GM23338 (cell line): ENCODE measurements around the gene CYP4F22. TPM values are rescaled to one million over a fixed set of nuclear protein-coding genes. Genes with fewer than 3 reads are reported as not detected.
"Not testable (repeated sequence)": the region's sequence is repeated elsewhere in the genome, so short reads cannot be mapped to it uniquely, and the experiment has no call there.

ENCODE experiments used
- ATAC-seq: fragments of 200-7000 bp; cut with Tn5 transposase; 3 replicates; pipeline ENCODE4 v1.9.1; 2020
- DNase-seq: peaks from one replicate; pipeline ENCODE4 v3.0.0-alpha.2; 2015; ENCODE audit warnings: low spot score
- H2AFZ ChIP-seq: fragments of 200-600 bp; sonication (generic); 2 replicates; pipeline ENCODE4 v1.8.0; 2016; ENCODE audit warnings: antibody characterized with exemption, mild to moderate bottlenecking, moderate library complexity
- H3F3A ChIP-seq: fragments of 200-600 bp; sonication (generic); replicated peaks from 2 replicates; pipeline ENCODE4 v1.8.0; 2017; ENCODE audit warnings: antibody characterized with exemption, mixed run types, low read depth
- H3K27ac ChIP-seq: fragments of 200-600 bp; sonication (generic); 2 replicates; pipeline ENCODE4 v1.6.1; 2016; ENCODE audit warnings: low read depth
- H3K27me3 ChIP-seq: fragments of 200-600 bp; sonication (generic); 2 replicates; pipeline ENCODE4 v1.8.0; 2016; ENCODE audit warnings: mild to moderate bottlenecking, mixed run types, moderate library complexity; ENCODE audit not compliant: insufficient read depth
- H3K36me3 ChIP-seq: fragments of 200-600 bp; sonication (generic); 2 replicates; pipeline ENCODE4 v1.8.0; 2016; ENCODE audit warnings: mild to moderate bottlenecking; ENCODE audit not compliant: insufficient read depth
- H3K4me1 ChIP-seq: fragments of 200-600 bp; sonication (generic); 2 replicates; pipeline ENCODE4 v1.8.0; 2016; ENCODE audit warnings: mild to moderate bottlenecking, moderate library complexity; ENCODE audit not compliant: insufficient read depth
- H3K4me2 ChIP-seq: fragments of 200-600 bp; sonication (generic); 2 replicates; pipeline ENCODE4 v1.7.1; 2017; ENCODE audit warnings: mixed run types
- H3K4me3 ChIP-seq: fragments of 200-600 bp; sonication (generic); 2 replicates; pipeline ENCODE4 v1.6.1; 2016; ENCODE audit warnings: mixed run types
- H3K79me2 ChIP-seq: fragments of 200-600 bp; sonication (generic); replicated peaks from 2 replicates; pipeline ENCODE4 v1.8.0; 2017; ENCODE audit warnings: mild to moderate bottlenecking; ENCODE audit not compliant: insufficient read depth
- H3K9me2 ChIP-seq: fragments of 200-600 bp; sonication (generic); 2 replicates; pipeline ENCODE4 v1.8.0; 2017; ENCODE audit not compliant: insufficient read depth
- H4K20me1 ChIP-seq: fragments of 200-600 bp; sonication (generic); replicated peaks from 2 replicates; pipeline ENCODE4 v1.8.0; 2017; ENCODE audit warnings: mild to moderate bottlenecking; ENCODE audit not compliant: insufficient read depth
- H3K27ac Mint-ChIP-seq: 2 replicates; pipeline ENCODE4 v1.8.0; 2020; ENCODE audit warnings: inconsistent platforms, mild to moderate bottlenecking, moderate library complexity, mixed read lengths
- H3K27me3 Mint-ChIP-seq: 3 replicates; pipeline ENCODE4 v1.8.0; 2022; ENCODE audit warnings: low read depth, mild to moderate bottlenecking, moderate library complexity, mixed read lengths, inconsistent platforms; ENCODE audit not compliant: insufficient read depth, poor library complexity
- H3K36me3 Mint-ChIP-seq: 3 replicates; pipeline ENCODE4 v1.8.0; 2021; ENCODE audit warnings: low read depth, mild to moderate bottlenecking, inconsistent platforms, moderate library complexity, mixed read lengths
- H3K4me1 Mint-ChIP-seq: 3 replicates; pipeline ENCODE4 v1.8.0; 2020; ENCODE audit warnings: mild to moderate bottlenecking, inconsistent platforms, mixed read lengths
- H3K4me3 Mint-ChIP-seq: 3 replicates; pipeline ENCODE4 v1.8.0; 2021; ENCODE audit warnings: moderate library complexity, mild to moderate bottlenecking, inconsistent platforms, mixed read lengths
- H3K9me3 Mint-ChIP-seq: 3 replicates; pipeline ENCODE4 v1.8.0; 2020; ENCODE audit warnings: moderate library complexity, mild to moderate bottlenecking, inconsistent platforms, mixed read lengths
- CTCF ChIP-seq, 2 experiments: fragments of 200-600 bp in 1 of 2; sonication (generic) in 1 of 2; conservative IDR thresholded peaks; 2 replicates each; pipeline versions ENCODE4 v1.5.1 to v1.6.1; 2016 to 2017; ENCODE audit warnings: antibody characterized with exemption in 2 of 2, low read depth in 2 of 2, mild to moderate bottlenecking in 2 of 2, moderate library complexity in 1 of 2
- EZH2phosphoT487 ChIP-seq: fragments of 200-600 bp; sonication (generic); IDR thresholded peaks from one replicate; pipeline ENCODE4 v1.8.1; 2018; ENCODE audit warnings: antibody characterized with exemption; ENCODE audit not compliant: unreplicated experiment
- NANOG ChIP-seq: IDR thresholded peaks from 2 replicates; pipeline ENCODE4 v1.6.1; 2016; ENCODE audit warnings: antibody characterized with exemption, borderline replicate concordance
- POLR2AphosphoS5 ChIP-seq: IDR thresholded peaks from 2 replicates; pipeline ENCODE4 v1.6.1; 2016; ENCODE audit warnings: antibody characterized with exemption, low read depth
- polyA plus RNA-seq: library from polyadenylated mRNA; unstranded; fragments of >200 nt; fragmentation: Nextera tagmentation; extraction: Ambion mirVana; gene quantifications from 2 replicates; pipeline ENCODE4 v1.2.1, GENCODE V29; 2016
- total RNA-seq: library from RNA; depleted of rRNA; stranded (reverse); fragments of >200 nt; shearing (Covaris generic); gene quantifications from 2 replicates; pipeline ENCODE4 v1.2.3, GENCODE V29; 2014

Gene CYP4F22
- total and polyA plus RNA-seq, 2 experiments from 2014 or later, result 0.24 to 1.5 TPM

- Histone ChIP-seq H3K27me3 (no peaks in the 10 kb centered on the region), H2AFZ (no peak overlapping the region), H3K79me2 (no peaks in the 10 kb centered on the region), H3K27ac (no peak overlapping the region), H3K4me1 (no peaks in the 10 kb centered on the region), H3K36me3 (no peaks in the 10 kb centered on the region), H3K4me3 (no peak overlapping the region), H3K4me2 (no peak overlapping the region), H3K9me2 (no peaks in the 10 kb centered on the region), H4K20me1 (no peaks in the 10 kb centered on the region), H3F3A (no peaks in the 10 kb centered on the region)
- H3K9me3 Mint-ChIP-seq, result peaks cover 79% of the 10 kb centered on the region
- peaks cover 26% of the 10 kb centered on the region for H3K36me3 Mint-ChIP-seq
- no peak overlapping the region for H3K4me3 Mint-ChIP-seq
- TF ChIP-seq POLR2AphosphoS5, result no peak
- TF ChIP-seq NANOG, result no peak
- TF ChIP-seq EZH2phosphoT487, result no peak
- H3K27me3 Mint-ChIP-seq, result peaks cover 7% of the 10 kb centered on the region
- DNase-seq (no peak), ATAC-seq (no peak)
- H3K4me1 Mint-ChIP-seq, result no peaks in the 10 kb centered on the region
- no peak overlapping the region for H3K27ac Mint-ChIP-seq
Measured at GRCh38 chr19:15476325-15476724, 32.0 kb upstream of the CYP4F22 start.

GRCh38 chr19:15479391-15480345 is 28.7 kb upstream of the CYP4F22 start, which contains the start of gene PGLYRP2:
PGLYRP2 (minus strand) TSS chr19:15479501; CDS start chr19:15479371, 130 bp downstream.
- DNase-seq, result peak; percentile 30
- Histone ChIP-seq H3K4me3 (no peak within 1 kb of the TSS), H3K9me2 (no peaks in the 10 kb centered on the region), H3K79me2 (no peaks in the 10 kb centered on the region), H3K4me2 (no peak within 1 kb of the TSS), H3F3A (no peaks in the 10 kb centered on the region), H3K27ac (no peak within 1 kb of the TSS), H3K36me3 (no peaks in the 10 kb centered on the region), H3K27me3 (no peaks in the 10 kb centered on the region), H4K20me1 (no peaks in the 10 kb centered on the region), H2AFZ (no peak within 1 kb of the TSS), H3K4me1 (no peaks in the 10 kb centered on the region)
- ATAC-seq, result peak; percentile 53; the same call in 2 of the 3 replicates
- H3K9me3 Mint-ChIP-seq, result peaks cover 89% of the 10 kb centered on the region
- H3K4me1 Mint-ChIP-seq, result no peaks in the 10 kb centered on the region
- peak in 1 of 2 experiments; percentile 40; a peak in 2 of 4 replicates for TF ChIP-seq CTCF (conservative IDR thresholded peaks at IDR 0.05; ENCODE audit: low read depth in 2 of 2)
- no peak for TF ChIP-seq NANOG
- H3K4me3 Mint-ChIP-seq, result no peak within 1 kb of the TSS
- peaks cover 38% of the 10 kb centered on the region for H3K36me3 Mint-ChIP-seq
- no peak within 1 kb of the TSS for H3K27ac Mint-ChIP-seq
- H3K27me3 Mint-ChIP-seq, result peaks cover 4% of the 10 kb centered on the region

GRCh38 chr19:15480996-15481395 is 27.3 kb upstream of the CYP4F22 start:
- not testable (repeated sequence) for H3K27me3 ChIP-seq, H3K4me1 Mint-ChIP-seq, H3K9me2 ChIP-seq, H3K4me3 Mint-ChIP-seq, H2AFZ ChIP-seq, H3K79me2 ChIP-seq, H3F3A ChIP-seq, H3K27ac Mint-ChIP-seq, H4K20me1 ChIP-seq, H3K27ac ChIP-seq, H3K4me2 ChIP-seq, H3K36me3 ChIP-seq, ATAC-seq, H3K27me3 Mint-ChIP-seq, H3K4me3 ChIP-seq, DNase-seq, H3K4me1 ChIP-seq
- Mint-ChIP-seq H3K36me3 (peaks cover 33% of the 10 kb centered on the region), H3K9me3 (peaks cover 87% of the 10 kb centered on the region)

GRCh38 chr19:15485768-15486167 is 22.6 kb upstream of the CYP4F22 start:
- not testable (repeated sequence) for H3K4me3 Mint-ChIP-seq, ATAC-seq, H3K4me1 Mint-ChIP-seq, H3K27me3 ChIP-seq, H3K79me2 ChIP-seq, H2AFZ ChIP-seq, H3K9me2 ChIP-seq, H3K4me1 ChIP-seq, H4K20me1 ChIP-seq, H3K4me3 ChIP-seq, DNase-seq, H3F3A ChIP-seq, H3K4me2 ChIP-seq, H3K27ac ChIP-seq, H3K27ac Mint-ChIP-seq, H3K36me3 ChIP-seq, H3K27me3 Mint-ChIP-seq
- Mint-ChIP-seq H3K36me3 (peaks cover 24% of the 10 kb centered on the region), H3K9me3 (peaks cover 77% of the 10 kb centered on the region)
